ENCODE results near the gene BABAM2.

Gene BABAM2

GRCh38 chr2:28163627-28164279 lies 273.2 kb downstream of the BABAM2 start:
- no peak for DNase-seq (ENCODE audit: low spot score)

GRCh38 chr2:28164280-28164801 lies 273.8 kb downstream of the BABAM2 start:
- DNase-seq (ENCODE audit: low spot score) = no peak

GRCh38 chr2:28165087-28165635 lies 274.6 kb downstream of the BABAM2 start:
- no peak for DNase-seq (ENCODE audit: low spot score)

GRCh38 chr2:28166956-28167355 lies 276.4 kb downstream of the BABAM2 start:
- no peak for DNase-seq (ENCODE audit: low spot score)

GRCh38 chr2:28168376-28168775 lies 277.8 kb downstream of the BABAM2 start:
- no peak for DNase-seq (ENCODE audit: low spot score)

- DNase-seq (ENCODE audit: low spot score) = no peak
Measured at GRCh38 chr2:28169492-28169891, 279.0 kb downstream of the BABAM2 start.

GRCh38 chr2:28172114-28172898 lies 281.8 kb downstream of the BABAM2 start:
- DNase-seq (ENCODE audit: low spot score) = no peak

GRCh38 chr2:28173377-28173776 lies 282.8 kb downstream of the BABAM2 start:
- no peak for DNase-seq (ENCODE audit: low spot score)

GRCh38 chr2:28174211-28174610 lies 283.7 kb downstream of the BABAM2 start:
- no peak for DNase-seq (ENCODE audit: low spot score)

GRCh38 chr2:28175028-28175427 lies 284.5 kb downstream of the BABAM2 start:
- DNase-seq (ENCODE audit: low spot score) = no peak

- DNase-seq (ENCODE audit: low spot score) = no peak
Measured at GRCh38 chr2:28178946-28179345, 288.4 kb downstream of the BABAM2 start.

GRCh38 chr2:28181801-28182200 lies 291.3 kb downstream of the BABAM2 start:
- no peak for DNase-seq (ENCODE audit: low spot score)

GRCh38 chr2:28182348-28182747 lies 291.8 kb downstream of the BABAM2 start:
- DNase-seq (ENCODE audit: low spot score) = no peak

- no peak for DNase-seq (ENCODE audit: low spot score)
Measured at GRCh38 chr2:28185153-28185552, 294.6 kb downstream of the BABAM2 start.

- DNase-seq (ENCODE audit: low spot score) = no peak
Measured at GRCh38 chr2:28185891-28186290, 295.4 kb downstream of the BABAM2 start.

GRCh38 chr2:28187186-28187585 lies 296.7 kb downstream of the BABAM2 start:
- no peak for DNase-seq (ENCODE audit: low spot score)

- no peak for DNase-seq (ENCODE audit: low spot score)
Measured at GRCh38 chr2:28188436-28188835, 297.9 kb downstream of the BABAM2 start.

- no peak for DNase-seq (ENCODE audit: low spot score)
Measured at GRCh38 chr2:28193630-28194403, 303.3 kb downstream of the BABAM2 start.

- no peak for DNase-seq (ENCODE audit: low spot score)
Measured at GRCh38 chr2:28199995-28200679, 309.6 kb downstream of the BABAM2 start.

GRCh38 chr2:28201671-28202180 lies 311.2 kb downstream of the BABAM2 start:
- DNase-seq (ENCODE audit: low spot score) = no peak

- no peak for DNase-seq (ENCODE audit: low spot score)
Measured at GRCh38 chr2:28202719-28203118, 312.2 kb downstream of the BABAM2 start.
